ENCODE measurements around the gene CACNB2.

The CACNB2 gene

GRCh38 chr10:18140149-18140956 is at the start of gene CACNB2:
TSS of gene CACNB2 (plus strand) at chr10:18140424.
- peak in 1 of 2 experiments; percentile 6 for DNase-seq

GRCh38 chr10:18094332-18094731 is 45.9 kb upstream of the CACNB2 start:
- no peak for DNase-seq

- DNase-seq = no peak
Observed at GRCh38 chr10:18094793-18095192, 45.4 kb upstream of the CACNB2 start.

DNA sequence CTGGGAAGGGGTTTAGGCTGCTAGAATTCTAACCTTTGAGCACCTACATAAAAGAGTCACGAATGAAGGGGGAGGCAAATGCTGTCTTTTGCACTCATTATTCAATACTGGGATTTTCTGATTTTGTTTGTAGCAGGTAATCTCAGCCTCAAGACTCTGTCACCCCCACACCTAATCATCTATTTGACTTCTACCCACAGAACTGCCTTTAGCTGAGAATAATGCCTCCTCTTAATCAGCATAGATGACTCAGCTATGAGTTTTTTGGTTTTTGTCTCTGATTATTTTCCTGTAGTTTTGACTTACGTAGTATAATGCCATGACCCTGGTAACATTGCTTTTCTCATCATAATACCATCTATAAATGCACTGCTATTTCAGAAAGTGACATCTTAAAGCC is 42.7 kb upstream of the CACNB2 start:
- DNase-seq = no peak

- no peak for DNase-seq
Observed at GRCh38 chr10:18098201-18098600, 42.0 kb upstream of the CACNB2 start.

GRCh38 chr10:18099415-18099814 is 40.8 kb upstream of the CACNB2 start:
- DNase-seq = no peak

GRCh38 chr10:18100669-18101068 is 39.6 kb upstream of the CACNB2 start:
- DNase-seq = no peak

- DNase-seq = no peak
Observed at GRCh38 chr10:18102404-18102803, 37.8 kb upstream of the CACNB2 start.

- no peak for DNase-seq
Observed at GRCh38 chr10:18104223-18104872, 35.9 kb upstream of the CACNB2 start.

DNA sequence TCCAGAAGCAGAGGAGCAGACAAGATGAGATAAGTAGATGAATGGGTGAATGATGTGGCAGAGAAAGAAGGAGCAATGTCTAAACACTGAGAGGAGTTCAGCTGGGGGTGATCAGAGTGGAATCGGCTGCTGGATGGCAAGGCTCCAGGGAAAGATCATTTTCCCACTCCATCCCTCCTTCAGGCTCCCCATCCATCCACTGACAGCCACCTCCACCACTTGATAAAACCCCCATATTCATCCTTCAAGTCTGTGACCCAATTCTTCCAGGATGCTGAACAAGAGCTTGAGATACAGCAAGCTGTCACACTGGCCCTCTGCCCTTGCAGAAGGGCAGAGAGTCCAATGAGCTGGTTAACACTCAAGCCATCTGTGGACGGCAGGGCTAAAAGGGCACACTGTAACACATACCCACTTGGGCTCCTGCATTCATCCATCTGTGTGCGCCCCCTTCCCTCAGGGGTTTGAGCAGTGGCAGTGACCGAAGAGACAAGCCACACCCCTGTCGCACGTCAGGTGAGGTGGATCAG is 30.8 kb upstream of the CACNB2 start:
- DNase-seq = peak; percentile 70 to 72

- DNase-seq = no peak
Observed at GRCh38 chr10:18113881-18114280, 26.3 kb upstream of the CACNB2 start.

DNA sequence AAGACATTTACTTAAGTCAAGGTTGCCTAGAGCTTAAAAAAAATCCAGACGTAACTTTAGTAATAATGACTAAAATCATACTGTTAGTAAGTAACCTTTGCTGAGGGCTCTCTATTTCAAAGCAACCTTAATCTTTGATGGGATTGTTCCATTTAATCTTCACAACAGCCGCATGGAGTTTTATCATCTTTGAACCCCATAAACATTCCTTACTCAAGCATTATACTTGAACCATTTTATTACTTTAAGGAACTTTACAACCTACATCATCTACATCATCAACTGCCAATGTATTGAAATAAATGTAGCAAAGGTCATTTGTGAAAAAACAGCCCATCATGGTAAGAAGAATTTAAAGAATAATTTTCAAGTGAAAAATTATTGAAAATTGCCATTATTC is 22.9 kb upstream of the CACNB2 start:
- DNase-seq = no peak

GRCh38 chr10:18122753-18123152 is 17.5 kb upstream of the CACNB2 start:
- DNase-seq = no peak

DNA sequence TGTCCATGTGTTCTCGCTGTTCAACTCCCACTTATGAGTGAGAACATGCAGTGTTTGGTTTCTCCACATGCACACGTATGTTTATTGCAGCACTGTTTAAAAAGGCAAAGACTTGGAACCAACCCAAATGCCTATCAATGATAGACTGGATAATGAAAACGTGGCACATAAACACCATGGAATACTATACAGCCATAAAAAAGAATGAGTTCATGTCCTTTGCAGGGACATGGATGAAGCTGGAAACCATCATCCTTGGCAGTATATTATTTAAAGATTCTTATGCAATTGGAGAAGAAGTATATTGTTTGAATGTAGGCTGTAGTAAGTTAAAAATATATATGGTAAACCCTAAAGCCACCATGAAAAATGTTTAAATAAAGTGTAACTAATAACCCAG is 7.2 kb upstream of the CACNB2 start:
- DNase-seq = no peak

DNA sequence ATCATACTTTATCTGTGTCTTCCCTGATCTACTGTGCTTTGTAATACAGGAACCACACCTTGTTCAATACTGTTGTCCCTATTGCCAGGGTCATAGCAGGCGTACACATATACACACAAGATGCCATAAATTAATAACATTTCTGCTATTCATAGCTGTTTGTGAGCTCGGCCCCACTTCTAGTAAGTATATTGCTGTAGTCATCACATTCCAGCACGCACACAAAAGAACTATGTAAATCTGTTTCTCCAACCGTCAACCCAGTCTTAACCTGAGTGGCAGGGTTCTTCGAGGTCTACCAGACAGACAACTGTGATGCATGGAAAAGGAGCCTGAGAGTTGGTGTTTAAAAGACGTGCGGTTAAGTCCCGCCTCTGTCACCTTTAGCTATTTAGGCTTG is 5.7 kb upstream of the CACNB2 start:
- DNase-seq = no peak

GRCh38 chr10:18134921-18135320 is 5.3 kb upstream of the CACNB2 start:
- DNase-seq = no peak

DNA sequence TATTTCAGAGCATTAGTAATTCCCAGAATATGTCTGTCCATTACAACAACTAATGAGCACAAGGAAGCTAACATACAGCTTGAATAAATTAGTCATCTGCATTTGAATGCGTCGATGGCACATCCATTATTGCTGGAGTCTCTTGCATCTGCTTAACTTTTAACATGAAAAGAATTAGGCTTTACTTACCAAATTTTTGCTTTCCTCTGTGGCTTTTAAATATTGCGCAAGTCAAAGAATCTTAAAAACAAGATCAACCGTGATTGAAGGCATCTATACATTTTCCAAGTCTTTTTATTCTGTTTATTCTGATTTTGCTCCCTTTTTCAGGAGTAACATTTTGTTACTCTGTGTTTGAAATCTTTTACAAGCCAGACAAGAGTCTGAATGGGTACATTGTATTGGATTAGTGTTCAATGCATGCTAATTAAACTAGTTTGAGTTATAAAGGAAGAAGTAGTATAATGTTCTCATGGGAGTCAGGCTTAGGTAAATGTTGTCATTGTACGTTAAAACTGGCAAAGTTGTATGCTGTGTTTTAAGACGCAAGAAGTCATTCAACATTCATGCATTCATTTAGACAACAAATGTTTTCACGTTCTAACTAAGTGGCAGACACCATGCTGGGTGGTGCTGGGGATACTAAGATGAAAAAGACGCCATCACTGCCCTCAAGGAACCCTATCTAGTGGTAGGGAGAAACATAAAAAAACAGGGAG is 4.0 kb upstream of the CACNB2 start:
- no peak for DNase-seq

- no peak for DNase-seq
Observed at GRCh38 chr10:18137111-18137510, 3.1 kb upstream of the CACNB2 start.

DNA sequence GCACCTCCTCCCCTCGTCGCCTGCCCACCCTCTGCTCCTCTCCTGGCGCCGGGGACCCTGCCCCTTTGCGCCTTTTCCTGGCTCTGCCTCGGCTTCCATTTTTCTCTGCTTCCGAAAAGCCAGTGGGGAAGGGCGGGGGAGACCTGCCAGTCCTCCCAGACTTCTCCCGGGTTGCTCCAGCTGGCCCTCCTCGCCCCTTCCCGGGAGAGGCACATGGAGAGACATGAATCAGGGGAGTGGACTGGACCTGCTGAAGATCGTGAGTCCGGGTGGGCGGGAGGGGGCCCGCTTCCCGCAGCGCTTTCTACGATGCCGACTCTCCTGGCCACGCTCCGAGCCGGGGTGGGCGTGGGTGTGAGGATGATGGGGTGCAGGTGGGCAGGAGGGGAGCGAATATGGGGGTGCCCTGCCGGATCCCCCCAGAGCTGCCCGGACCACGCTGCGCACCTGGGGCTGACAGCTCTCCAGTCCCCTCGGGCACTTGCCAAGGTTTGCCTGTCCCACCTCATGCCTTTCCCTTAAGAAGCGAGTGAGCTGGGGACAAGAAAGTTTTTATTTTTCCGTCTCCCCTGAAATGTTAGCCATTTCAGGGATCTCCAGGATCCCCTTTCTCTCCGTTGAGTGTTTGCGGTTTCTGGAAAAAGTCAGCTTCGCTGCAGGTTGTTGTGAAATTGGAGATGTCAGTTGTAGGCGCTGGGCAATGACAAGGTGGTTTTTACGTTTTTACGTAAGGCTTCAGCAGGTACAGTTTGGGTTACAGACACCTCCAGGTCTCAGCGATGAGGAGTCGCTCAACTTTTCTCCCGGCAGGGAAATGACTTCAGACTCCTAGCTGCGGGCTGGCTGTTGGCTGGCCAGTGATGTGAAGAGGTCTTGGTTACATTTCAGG is 977 bp downstream of the CACNB2 start:
- DNase-seq = no peak

DNA sequence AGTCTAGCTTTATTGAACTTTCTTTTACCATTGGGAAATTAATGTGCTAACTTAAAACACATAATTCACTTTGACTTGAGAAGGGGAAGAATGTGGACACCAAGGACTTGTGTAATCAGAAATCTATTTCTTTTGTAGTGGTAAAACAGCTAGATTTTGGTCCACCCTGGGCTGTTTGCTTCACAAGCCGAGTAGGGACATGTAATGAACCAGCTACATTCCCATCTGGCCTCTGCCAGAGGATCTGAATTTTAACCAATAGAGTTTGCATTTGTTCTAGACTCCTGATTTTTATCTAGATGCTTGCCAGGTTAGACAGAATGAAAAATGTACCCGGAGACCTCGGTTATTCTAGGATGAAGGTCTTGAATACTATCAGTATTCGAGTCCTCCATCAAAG is 1.9 kb downstream of the CACNB2 start:
- DNase-seq = peak in 1 of 2 experiments; percentile 29

DNA sequence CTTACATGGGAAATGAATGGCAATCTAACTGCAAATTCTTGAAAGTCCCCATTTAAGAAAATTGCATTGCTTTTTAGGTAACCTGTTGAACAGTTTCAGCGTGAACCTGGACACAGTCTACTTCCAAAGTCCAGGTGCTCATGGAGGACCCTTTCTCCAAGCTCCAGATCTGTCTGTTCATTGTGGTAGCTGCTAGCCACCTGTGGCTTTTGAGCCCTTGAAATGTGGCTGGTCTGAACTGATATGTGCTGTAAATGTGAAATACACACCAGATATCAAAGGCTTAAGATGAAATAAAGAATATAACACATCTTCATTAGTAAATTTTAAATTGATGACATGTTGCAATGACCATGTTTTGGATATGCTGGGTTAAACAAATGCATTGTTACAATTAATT is 4.2 kb downstream of the CACNB2 start:
- no peak for DNase-seq

DNA sequence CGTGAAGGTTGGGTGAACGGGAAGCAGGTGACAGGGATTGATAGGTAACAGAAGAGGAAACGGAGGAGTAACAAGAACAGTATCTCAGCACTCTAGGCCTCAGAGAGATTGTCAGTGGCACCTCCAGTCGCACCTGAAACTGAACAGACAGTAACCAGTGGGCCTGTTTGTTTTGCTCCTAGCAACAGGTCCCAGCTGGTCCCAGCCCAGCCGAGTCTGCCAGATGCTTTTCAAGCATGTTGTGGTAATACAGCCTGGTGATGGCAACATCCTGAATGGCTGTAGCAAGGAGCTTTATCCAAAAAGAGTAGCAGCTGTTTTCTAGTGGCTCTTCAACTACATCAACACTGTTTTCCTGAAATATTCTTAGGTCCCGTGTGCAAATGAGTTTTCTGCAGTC is 4.7 kb downstream of the CACNB2 start:
- DNase-seq = no peak

DNA sequence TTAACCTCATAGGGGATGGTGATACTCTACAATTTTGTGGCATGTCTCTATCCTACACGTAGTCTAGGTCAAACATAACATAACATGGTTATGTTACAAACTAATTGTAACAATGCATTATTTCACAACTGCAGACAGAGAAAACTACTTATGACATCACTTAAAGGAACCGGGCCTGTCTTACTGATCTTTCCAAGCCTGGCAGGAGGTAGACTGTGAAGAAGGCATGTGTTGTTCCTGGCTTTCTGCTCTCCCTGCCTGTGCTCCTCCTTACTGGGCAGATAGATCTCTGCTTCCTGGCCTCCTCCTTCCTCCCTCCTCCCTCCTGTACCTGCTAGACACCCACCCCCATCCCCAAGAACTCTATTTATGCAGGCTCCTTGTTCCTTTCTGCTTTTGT is 5.4 kb downstream of the CACNB2 start:
- no peak for DNase-seq

All from cerebellar nuclear complex (tissue), 1 donor.